Measurements from ENCODE around the gene EPM2A.

DNA sequence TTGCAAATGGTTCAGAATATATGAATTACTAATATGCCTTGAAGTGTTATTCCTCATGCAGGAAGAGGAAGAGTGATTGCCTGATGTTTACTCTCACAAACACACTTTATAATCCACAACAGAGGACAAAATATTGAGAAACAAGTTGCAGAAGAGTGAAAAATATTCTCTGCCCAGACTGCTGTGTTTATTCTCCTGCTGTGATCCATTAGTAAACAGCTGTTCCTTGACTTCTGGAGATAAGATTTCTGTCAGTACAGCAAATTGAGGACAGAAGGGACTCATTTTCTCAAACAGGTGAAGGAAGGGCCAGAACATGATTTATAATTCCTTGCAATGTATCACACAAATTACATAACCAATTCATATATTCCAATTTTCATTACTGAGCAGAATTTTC, 148.0 kb downstream of the EPM2A start:
- no peak for TF ChIP-seq FOS (IDR thresholded peaks at IDR 0.05; ENCODE audit: borderline replicate concordance, insufficient read depth, low read length)
- TF ChIP-seq, protein P1, sequence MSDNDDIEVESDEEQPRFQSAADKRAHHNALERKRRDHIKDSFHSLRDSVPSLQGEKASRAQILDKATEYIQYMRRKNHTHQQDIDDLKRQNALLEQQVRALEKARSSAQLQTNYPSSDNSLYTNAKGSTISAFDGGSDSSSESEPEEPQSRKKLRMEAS (IDR thresholded peaks at IDR 0.05; ENCODE audit: insufficient read depth, insufficient read length): no peak
- TF ChIP-seq, protein P2, sequence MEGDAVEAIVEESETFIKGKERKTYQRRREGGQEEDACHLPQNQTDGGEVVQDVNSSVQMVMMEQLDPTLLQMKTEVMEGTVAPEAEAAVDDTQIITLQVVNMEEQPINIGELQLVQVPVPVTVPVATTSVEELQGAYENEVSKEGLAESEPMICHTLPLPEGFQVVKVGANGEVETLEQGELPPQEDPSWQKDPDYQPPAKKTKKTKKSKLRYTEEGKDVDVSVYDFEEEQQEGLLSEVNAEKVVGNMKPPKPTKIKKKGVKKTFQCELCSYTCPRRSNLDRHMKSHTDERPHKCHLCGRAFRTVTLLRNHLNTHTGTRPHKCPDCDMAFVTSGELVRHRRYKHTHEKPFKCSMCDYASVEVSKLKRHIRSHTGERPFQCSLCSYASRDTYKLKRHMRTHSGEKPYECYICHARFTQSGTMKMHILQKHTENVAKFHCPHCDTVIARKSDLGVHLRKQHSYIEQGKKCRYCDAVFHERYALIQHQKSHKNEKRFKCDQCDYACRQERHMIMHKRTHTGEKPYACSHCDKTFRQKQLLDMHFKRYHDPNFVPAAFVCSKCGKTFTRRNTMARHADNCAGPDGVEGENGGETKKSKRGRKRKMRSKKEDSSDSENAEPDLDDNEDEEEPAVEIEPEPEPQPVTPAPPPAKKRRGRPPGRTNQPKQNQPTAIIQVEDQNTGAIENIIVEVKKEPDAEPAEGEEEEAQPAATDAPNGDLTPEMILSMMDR (IDR thresholded peaks at IDR 0.05; ENCODE audit: extremely low read depth in 1 of 2, insufficient read depth in 1 of 2, low read depth in 1 of 2, low read length in 2 of 2): no peak
- no peak for TF ChIP-seq POLR2A (IDR thresholded peaks at IDR 0.05; ENCODE audit: low read depth, low read length)
